AG10803 (cell line): ENCODE data around the gene INPP5E.

ENCODE experiments used
- DNase-seq: peaks from one replicate; pipeline ENCODE4 v3.0.0; 2010; ENCODE audit warnings: low read depth
- H3K4me3 ChIP-seq: 2 replicates; pipeline ENCODE4 v1.5.1; 2011; ENCODE audit warnings: mild to moderate bottlenecking, low read length, control low read depth
- CTCF ChIP-seq: conservative IDR thresholded peaks from 2 replicates; pipeline ENCODE4 v1.5.1; 2011; ENCODE audit warnings: mild to moderate bottlenecking, low read length, control low read depth, inconsistent platforms

INPP5E gene

DNA sequence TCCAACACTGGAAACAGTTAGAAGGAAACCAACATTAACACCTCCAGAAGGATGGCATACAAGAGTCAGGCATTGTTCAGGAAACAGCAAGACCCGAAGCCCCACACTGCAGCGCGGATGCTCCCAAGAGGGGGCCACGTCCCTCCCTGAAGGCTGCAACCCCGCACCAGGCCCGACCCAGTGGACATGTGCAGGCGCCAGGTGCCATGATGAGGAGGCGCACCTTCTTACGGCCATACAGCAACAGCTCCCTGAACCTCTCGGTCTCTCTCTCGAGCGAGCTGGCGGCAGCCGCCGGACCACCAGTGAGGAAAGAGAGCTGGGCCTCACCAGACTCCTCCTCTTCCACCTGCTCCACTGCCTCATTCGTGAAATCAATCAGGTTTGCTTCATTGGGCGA lies 23.0 kb upstream of the INPP5E start:
- H3K4me3 ChIP-seq: no peak overlapping the region
- DNase-seq: no peak
- no peak for TF ChIP-seq CTCF

DNA sequence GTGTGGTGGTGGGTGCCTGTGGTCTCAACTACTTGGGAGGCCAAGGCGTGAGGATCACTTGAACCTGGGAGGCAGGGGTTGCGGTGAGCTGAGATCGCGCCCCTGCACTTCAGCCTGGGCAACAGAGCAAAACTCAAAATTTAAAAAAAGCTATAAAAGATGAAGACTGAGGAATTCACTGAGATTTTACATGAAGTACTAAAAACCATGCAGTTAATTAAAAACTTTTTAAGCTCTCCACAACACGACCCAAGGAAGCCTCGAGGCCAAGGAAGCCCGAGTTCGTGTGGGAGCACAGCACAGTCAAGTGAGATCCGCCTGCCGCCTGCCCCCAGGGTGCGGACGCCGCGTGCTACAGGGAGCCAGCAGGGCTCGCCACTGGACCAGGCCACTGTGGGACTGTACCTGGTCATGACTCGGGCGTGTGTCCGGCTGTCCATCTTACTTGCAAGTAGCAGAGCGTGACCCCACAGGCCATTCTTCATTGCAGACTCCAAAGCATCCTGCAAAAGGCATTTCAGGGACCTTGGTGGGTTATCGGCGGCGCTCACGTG lies 21.2 kb upstream of the INPP5E start:
- DNase-seq: no peak
- H3K4me3 ChIP-seq: no peak overlapping the region
- TF ChIP-seq CTCF: no peak

DNA sequence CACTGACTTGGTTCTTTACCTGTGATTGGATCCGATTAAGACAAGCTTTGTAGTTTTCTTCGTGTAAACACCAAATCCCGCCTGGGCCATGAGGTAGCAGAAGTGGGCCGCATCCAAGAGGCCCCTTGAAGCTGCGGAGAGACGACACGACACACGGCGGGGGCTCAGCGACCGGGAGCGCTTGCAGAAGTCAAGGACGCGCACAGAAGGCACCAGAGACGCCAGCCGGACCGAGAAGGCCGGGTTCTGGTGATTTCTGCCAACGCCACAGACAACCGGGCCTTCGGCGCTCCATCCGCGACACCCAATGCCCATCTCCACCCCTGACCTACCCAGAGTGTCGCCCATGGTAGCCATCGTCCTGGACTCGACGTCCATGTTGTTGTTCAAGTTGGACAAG lies 19.8 kb upstream of the INPP5E start:
- TF ChIP-seq CTCF: no peak
- no peak for DNase-seq
- no peak overlapping the region for H3K4me3 ChIP-seq

- TF ChIP-seq CTCF: no peak
- no peak for DNase-seq
- H3K4me3 ChIP-seq: no peak overlapping the region
Measured at GRCh38 chr9:136457326-136457725, 17.7 kb upstream of the INPP5E start.

DNA sequence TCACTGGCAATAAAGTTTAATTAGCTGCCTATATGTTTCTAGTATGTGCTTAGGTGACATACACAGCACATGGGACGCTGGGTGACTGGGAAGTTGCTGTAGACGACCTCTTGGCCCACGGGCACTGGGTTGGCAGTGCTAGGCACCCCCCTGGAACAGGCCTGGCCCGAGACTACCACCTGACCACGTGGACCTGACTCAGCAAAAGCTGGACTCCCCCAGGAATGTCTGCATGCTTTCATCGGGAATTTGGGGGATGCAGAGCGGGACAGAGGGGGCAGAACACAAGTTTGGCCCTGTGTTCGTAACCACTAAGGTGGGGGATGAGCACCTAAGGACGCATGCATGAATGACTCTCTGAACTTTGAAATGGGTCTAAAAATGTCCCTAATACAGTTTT lies 16.6 kb upstream of the INPP5E start:
- H3K4me3 ChIP-seq: no peak overlapping the region
- TF ChIP-seq CTCF: no peak
- DNase-seq: no peak

- no peak for TF ChIP-seq CTCF
- no peak for DNase-seq
- no peak overlapping the region for H3K4me3 ChIP-seq
Measured at GRCh38 chr9:136455043-136456002, 15.7 kb upstream of the INPP5E start.
